ENCODE data around the gene ELP2. TPM values are rescaled to one million over a fixed set of nuclear protein-coding genes. Genes with fewer than 3 reads are reported as not detected.
"Not testable (repeated sequence)": the region's sequence is repeated elsewhere in the genome, so short reads cannot be mapped to it uniquely, and the experiment has no call there.

Gene ELP2
- total and polyA plus RNA-seq, 2 donors from 2014 or later: 55.9 to 74.0 TPM

- Histone ChIP-seq H3K9me3 (ENCODE audit: control insufficient read depth in 2 of 3, insufficient read depth in 1 of 3, low read length in 3 of 3) (no peaks in the 10 kb centered on the region), H3K4me1 (ENCODE audit: control insufficient read depth in 2 of 3, insufficient read depth in 2 of 3, low read depth in 1 of 3, low read length in 3 of 3) (no peaks in the 10 kb centered on the region), H3K36me3 (ENCODE audit: control insufficient read depth in 2 of 3, insufficient read depth in 3 of 3, low read length in 3 of 3) (no peaks in the 10 kb centered on the region), H3K9ac (ENCODE audit: low read length in 3 of 3) (no peak overlapping the region), H3K27me3 (ENCODE audit: control insufficient read depth, insufficient read depth, low read length) (no peaks in the 10 kb centered on the region), H3K4me3 (ENCODE audit: low read length in 3 of 3) (no peak overlapping the region), H3K27ac (ENCODE audit: low read depth in 2 of 2, low read length in 2 of 2) (no peak overlapping the region)
- DNase-seq (no peak), FAIRE-seq (no peak)
- TF ChIP-seq CTCF (IDR thresholded peaks at IDR 0.05; ENCODE audit: borderline replicate concordance, extremely low read depth, insufficient read depth): no peak
- intact Hi-C loops (cut with DNase I): no loop called here
Observed at GRCh38 chr18:36201765-36202164, 72.1 kb downstream of the ELP2 start.

GRCh38 chr18:36203360-36203895 lies 73.7 kb downstream of the ELP2 start:
- no peak for FAIRE-seq
- Histone ChIP-seq H3K9ac (ENCODE audit: low read length in 3 of 3) (no peak overlapping the region), H3K4me1 (ENCODE audit: control insufficient read depth in 2 of 3, insufficient read depth in 2 of 3, low read depth in 1 of 3, low read length in 3 of 3) (no peaks in the 10 kb centered on the region), H3K27me3 (ENCODE audit: control insufficient read depth, insufficient read depth, low read length) (no peaks in the 10 kb centered on the region), H3K36me3 (ENCODE audit: control insufficient read depth in 2 of 3, insufficient read depth in 3 of 3, low read length in 3 of 3) (no peaks in the 10 kb centered on the region), H3K9me3 (ENCODE audit: control insufficient read depth in 2 of 3, insufficient read depth in 1 of 3, low read length in 3 of 3) (peaks cover 0 to 3% (median 0%) of the 10 kb centered on the region in 3 donors), H3K27ac (ENCODE audit: low read depth in 2 of 2, low read length in 2 of 2) (no peak overlapping the region), H3K4me3 (ENCODE audit: low read length in 3 of 3) (no peak overlapping the region)
- DNase-seq: no peak
- no peak for TF ChIP-seq CTCF (IDR thresholded peaks at IDR 0.05; ENCODE audit: borderline replicate concordance, extremely low read depth, insufficient read depth)
- intact Hi-C loops (cut with DNase I): no loop called here

- H3K27ac ChIP-seq (ENCODE audit: low read depth in 2 of 2, low read length in 2 of 2): no peak overlapping the region
- H3K4me3 ChIP-seq (ENCODE audit: low read length in 3 of 3): no peak overlapping the region
- H3K9ac ChIP-seq (ENCODE audit: low read length in 3 of 3): no peak overlapping the region
- intact Hi-C loops (cut with DNase I): no loop called here
- TF ChIP-seq CTCF (IDR thresholded peaks at IDR 0.05; ENCODE audit: borderline replicate concordance, extremely low read depth, insufficient read depth): no peak
- DNase-seq (no peak), FAIRE-seq (no peak)
- H3K27me3 ChIP-seq (ENCODE audit: control insufficient read depth, insufficient read depth, low read length): no peaks in the 10 kb centered on the region
- H3K4me1 ChIP-seq (ENCODE audit: control insufficient read depth in 2 of 3, insufficient read depth in 2 of 3, low read depth in 1 of 3, low read length in 3 of 3): no peaks in the 10 kb centered on the region
- peaks cover 0 to 3% (median 0%) of the 10 kb centered on the region in 3 donors for H3K9me3 ChIP-seq (ENCODE audit: control insufficient read depth in 2 of 3, insufficient read depth in 1 of 3, low read length in 3 of 3)
- H3K36me3 ChIP-seq (ENCODE audit: control insufficient read depth in 2 of 3, insufficient read depth in 3 of 3, low read length in 3 of 3): no peaks in the 10 kb centered on the region
Observed at GRCh38 chr18:36205166-36205565, 75.5 kb downstream of the ELP2 start.

- TF ChIP-seq CTCF (IDR thresholded peaks at IDR 0.05; ENCODE audit: borderline replicate concordance, extremely low read depth, insufficient read depth): no peak
- no peak for FAIRE-seq
Observed at GRCh38 chr18:36207303-36207702, 77.6 kb downstream of the ELP2 start.

GRCh38 chr18:36207969-36208368 lies 78.3 kb downstream of the ELP2 start:
- DNase-seq; H3K36me3 ChIP-seq (ENCODE audit: control insufficient read depth in 2 of 3, insufficient read depth in 3 of 3, low read length in 3 of 3); H3K27ac ChIP-seq (ENCODE audit: low read depth in 2 of 2, low read length in 2 of 2); FAIRE-seq; intact Hi-C loops (cut with DNase I); H3K9me3 ChIP-seq (ENCODE audit: control insufficient read depth in 2 of 3, insufficient read depth in 1 of 3, low read length in 3 of 3); H3K4me1 ChIP-seq (ENCODE audit: control insufficient read depth in 2 of 3, insufficient read depth in 2 of 3, low read depth in 1 of 3, low read length in 3 of 3); H3K27me3 ChIP-seq (ENCODE audit: control insufficient read depth, insufficient read depth, low read length); H3K4me3 ChIP-seq (ENCODE audit: low read length in 3 of 3); H3K9ac ChIP-seq (ENCODE audit: low read length in 3 of 3): not testable (repeated sequence)

More at GRCh38 chr18:36207303-36207702, 77.6 kb downstream of the ELP2 start:
- H3K36me3 ChIP-seq (ENCODE audit: control insufficient read depth in 2 of 3, insufficient read depth in 3 of 3, low read length in 3 of 3): no peaks in the 10 kb centered on the region
- peaks cover 0 to 3% (median 0%) of the 10 kb centered on the region in 3 donors for H3K9me3 ChIP-seq (ENCODE audit: control insufficient read depth in 2 of 3, insufficient read depth in 1 of 3, low read length in 3 of 3)
- H3K27me3 ChIP-seq (ENCODE audit: control insufficient read depth, insufficient read depth, low read length): no peaks in the 10 kb centered on the region
- no peak overlapping the region for H3K4me3 ChIP-seq (ENCODE audit: low read length in 3 of 3)
- intact Hi-C loops (cut with DNase I): no loop called here
- no peak for DNase-seq
- H3K9ac ChIP-seq (ENCODE audit: low read length in 3 of 3): no peak overlapping the region
- no peak overlapping the region for H3K27ac ChIP-seq (ENCODE audit: low read depth in 2 of 2, low read length in 2 of 2)
- H3K4me1 ChIP-seq (ENCODE audit: control insufficient read depth in 2 of 3, insufficient read depth in 2 of 3, low read depth in 1 of 3, low read length in 3 of 3): peaks cover 0 to 1% (median 0%) of the 10 kb centered on the region in 3 donors
